Ascending aorta (tissue), 2 donors: ENCODE results near the gene ARMC7. TPM values are rescaled to one million over a fixed set of nuclear protein-coding genes. Genes with fewer than 3 reads are reported as not detected.

ENCODE experiments used
- DNase-seq, 2 donors: peaks; one replicate each; pipeline ENCODE4 v3.0.0-alpha.2; 2019; ENCODE audit warnings: low spot score in 2 of 2
- H3K27ac ChIP-seq, 2 donors: fragments of 200-600 bp; sonication (generic); one replicate each; pipeline ENCODE4 v1.5.1; 2016 to 2017; ENCODE audit warnings: mild to moderate bottlenecking in 1 of 2
- H3K27me3 ChIP-seq: fragments of 200-600 bp; sonication (generic); one replicate; pipeline ENCODE4 v1.5.1; 2017
- H3K36me3 ChIP-seq, 2 donors: fragments of 200-600 bp; sonication (generic); one replicate each; pipeline ENCODE4 v1.5.1; 2016
- H3K4me1 ChIP-seq, 2 donors: fragments of 200-600 bp; sonication (generic); one replicate each; pipeline ENCODE4 v1.5.1; 2016 to 2017; ENCODE audit warnings: mild to moderate bottlenecking in 1 of 2
- H3K4me3 ChIP-seq, 2 donors: fragments of 200-600 bp; sonication (generic); one replicate each; pipeline ENCODE4 v1.5.1; 2016 to 2017; ENCODE audit warnings: mild to moderate bottlenecking in 1 of 2
- H3K9me3 ChIP-seq, 2 donors: fragments of 200-600 bp; sonication (generic); one replicate each; pipeline ENCODE4 v1.5.1; 2016
- intact Hi-C: fragments of 100-400 bp; cut with DNase I; formaldehyde crosslinking; loops from one replicate; pipeline ENCODE4 v1.15.1; 2023
- total RNA-seq: library from RNA; depleted of rRNA; stranded (reverse); fragments of >200 nt; gene quantifications from one replicate; pipeline ENCODE4 v1.1.0, GENCODE V29; 2016
- TF ChIP-seq, protein P1 (sequence below), 3 experiments: fragments of 200-600 bp in 2 of 3; fragments of 450-650 bp in 1 of 3; sonication (generic) in 2 of 3; IDR thresholded peaks; one replicate each; pipeline ENCODE4 v1.5.1; 2016 to 2019; ENCODE audit warnings: antibody characterized with exemption in 3 of 3, mild to moderate bottlenecking in 1 of 3, moderate library complexity in 1 of 3

ARMC7 gene
- total RNA-seq, 1 donor from 2014 or later, result 1.4 TPM

DNA sequence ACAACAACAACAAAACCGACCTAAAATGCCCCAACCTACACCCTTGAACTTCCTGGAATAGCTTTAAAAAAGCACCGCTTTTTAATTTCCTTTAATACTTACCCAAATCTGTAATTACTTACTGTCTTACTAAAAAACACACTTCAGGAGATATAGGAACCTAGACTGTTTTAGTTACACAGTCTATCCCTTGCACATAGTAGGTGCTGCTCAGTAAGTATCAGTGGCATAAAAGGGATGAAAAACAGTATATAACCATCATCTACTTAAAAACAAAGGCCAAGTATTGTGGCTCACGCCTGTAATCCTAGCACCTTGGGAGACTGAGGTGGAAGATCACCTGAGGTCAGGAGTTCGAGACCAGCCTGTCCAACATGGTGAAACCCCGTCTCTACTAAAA, 66.9 kb downstream of the ARMC7 start:
- H3K4me1 ChIP-seq, result peaks cover 6 to 15% of the 10 kb centered on the region in 2 donors
- no peak for DNase-seq
- no peak overlapping the region for H3K4me3 ChIP-seq
- H3K27me3 ChIP-seq, result no peaks in the 10 kb centered on the region
- peaks cover 67 to 71% of the 10 kb centered on the region in 2 donors for H3K36me3 ChIP-seq
- H3K9me3 ChIP-seq, result no peaks in the 10 kb centered on the region
- intact Hi-C loops, result no loop called here
- no peak overlapping the region for H3K27ac ChIP-seq
- TF ChIP-seq, protein P1, sequence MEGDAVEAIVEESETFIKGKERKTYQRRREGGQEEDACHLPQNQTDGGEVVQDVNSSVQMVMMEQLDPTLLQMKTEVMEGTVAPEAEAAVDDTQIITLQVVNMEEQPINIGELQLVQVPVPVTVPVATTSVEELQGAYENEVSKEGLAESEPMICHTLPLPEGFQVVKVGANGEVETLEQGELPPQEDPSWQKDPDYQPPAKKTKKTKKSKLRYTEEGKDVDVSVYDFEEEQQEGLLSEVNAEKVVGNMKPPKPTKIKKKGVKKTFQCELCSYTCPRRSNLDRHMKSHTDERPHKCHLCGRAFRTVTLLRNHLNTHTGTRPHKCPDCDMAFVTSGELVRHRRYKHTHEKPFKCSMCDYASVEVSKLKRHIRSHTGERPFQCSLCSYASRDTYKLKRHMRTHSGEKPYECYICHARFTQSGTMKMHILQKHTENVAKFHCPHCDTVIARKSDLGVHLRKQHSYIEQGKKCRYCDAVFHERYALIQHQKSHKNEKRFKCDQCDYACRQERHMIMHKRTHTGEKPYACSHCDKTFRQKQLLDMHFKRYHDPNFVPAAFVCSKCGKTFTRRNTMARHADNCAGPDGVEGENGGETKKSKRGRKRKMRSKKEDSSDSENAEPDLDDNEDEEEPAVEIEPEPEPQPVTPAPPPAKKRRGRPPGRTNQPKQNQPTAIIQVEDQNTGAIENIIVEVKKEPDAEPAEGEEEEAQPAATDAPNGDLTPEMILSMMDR (IDR thresholded peaks at IDR 0.05), result no peak

DNA sequence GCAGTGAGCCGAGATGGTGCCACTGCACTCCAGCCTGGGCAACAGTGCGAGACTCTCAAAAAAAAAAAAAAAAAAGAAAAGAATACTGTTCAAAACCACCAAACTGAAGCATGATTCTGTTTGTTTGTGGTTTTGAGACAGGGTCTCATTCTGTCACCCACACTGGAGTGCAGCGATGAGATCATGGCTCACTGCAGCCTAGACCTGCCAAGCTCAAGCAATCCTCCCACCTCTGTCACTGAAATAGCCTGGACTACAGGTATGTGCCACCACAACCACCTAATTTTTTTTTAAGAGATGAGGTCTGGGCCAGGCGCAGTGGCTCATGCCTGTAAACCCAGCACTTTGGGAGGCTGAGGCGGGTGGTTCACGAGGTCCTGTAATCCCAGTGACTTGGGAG, 68.7 kb downstream of the ARMC7 start:
- TF ChIP-seq, protein P1 (IDR thresholded peaks at IDR 0.05), result no peak
- Histone ChIP-seq H3K9me3 (no peaks in the 10 kb centered on the region), H3K36me3 (peaks cover 56% of the 10 kb centered on the region in 2 donors), H3K4me1 (peaks cover 6 to 18% of the 10 kb centered on the region in 2 donors), H3K27me3 (no peaks in the 10 kb centered on the region), H3K27ac (no peak overlapping the region), H3K4me3 (no peak overlapping the region)
- DNase-seq, result no peak
- intact Hi-C loops, result no loop called here

Other genes starting within 250 kb of the ARMC7 start
- gene FDXR, start 237.0 kb upstream of the ARMC7 start, total RNA-seq, result 93.1 TPM
- not detected for gene FADS6, start 216.3 kb upstream of the ARMC7 start, total RNA-seq
- not detected for gene USH1G, start 186.7 kb upstream of the ARMC7 start, total RNA-seq
- gene OTOP2, start 185.7 kb upstream of the ARMC7 start, total RNA-seq, result not detected
- gene OTOP3, start 174.1 kb upstream of the ARMC7 start, total RNA-seq, result not detected
- gene HID1, start 137.2 kb upstream of the ARMC7 start, total RNA-seq, result 103 TPM
- gene CDR2L, start 122.3 kb upstream of the ARMC7 start, total RNA-seq, result 54.7 TPM
- gene MRPL58, start 97.3 kb upstream of the ARMC7 start, total RNA-seq, result 14.5 TPM
- gene ATP5PD, start 63.0 kb upstream of the ARMC7 start, total RNA-seq, result 133 TPM
- gene KCTD2, start 62.7 kb upstream of the ARMC7 start, total RNA-seq, result 31.4 TPM
- 101 TPM for gene SLC16A5, start 22.0 kb upstream of the ARMC7 start, total RNA-seq
- 18.3 TPM for gene NT5C, start 21.8 kb downstream of the ARMC7 start, total RNA-seq
- 23.0 TPM for gene JPT1, start 44.5 kb downstream of the ARMC7 start, total RNA-seq
- 23.9 TPM for gene SUMO2, start 73.0 kb downstream of the ARMC7 start, total RNA-seq
- 38.1 TPM for gene NUP85, start 95.7 kb downstream of the ARMC7 start, total RNA-seq
- gene GGA3, start 151.6 kb downstream of the ARMC7 start, total RNA-seq, result 84.6 TPM
- gene MRPS7, start 151.9 kb downstream of the ARMC7 start, total RNA-seq, result 24.1 TPM
- gene MIF4GD, start 161.3 kb downstream of the ARMC7 start, total RNA-seq, result 32.4 TPM
- gene SLC25A19, start 179.5 kb downstream of the ARMC7 start, total RNA-seq, result 1.3 TPM